GM21737 (cell line): ENCODE measurements around the gene TMCC1.
"Not testable (repeated sequence)": the region's sequence is repeated elsewhere in the genome, so short reads cannot be mapped to it uniquely, and the experiment has no call there.

Experiments
- ATAC-seq: cut with Tn5 transposase; IDR thresholded peaks from one replicate; pipeline ENCODE4 v1.9.1; 2021; ENCODE audit warnings: mild to moderate bottlenecking, moderate library complexity; ENCODE audit not compliant: unreplicated experiment

Gene TMCC1

GRCh38 chr3:129837065-129837642 lies 56.4 kb downstream of the TMCC1 start:
- ATAC-seq = no peak

- ATAC-seq = no peak
Measured at GRCh38 chr3:129836381-129837064, 57.0 kb downstream of the TMCC1 start.

- no peak for ATAC-seq
Measured at GRCh38 chr3:129835198-129835597, 58.3 kb downstream of the TMCC1 start.

- ATAC-seq = no peak
Measured at GRCh38 chr3:129834580-129834979, 58.9 kb downstream of the TMCC1 start.

- ATAC-seq = not testable (repeated sequence)
Measured at GRCh38 chr3:129831942-129832341, 61.6 kb downstream of the TMCC1 start.

GRCh38 chr3:129831503-129831902 lies 62.0 kb downstream of the TMCC1 start:
- ATAC-seq = no peak

- ATAC-seq = no peak
Measured at GRCh38 chr3:129829640-129830039, 63.9 kb downstream of the TMCC1 start.

- ATAC-seq = peak; percentile 77
Measured at GRCh38 chr3:129827765-129828164, 65.7 kb downstream of the TMCC1 start.

GRCh38 chr3:129824926-129825541 lies 68.5 kb downstream of the TMCC1 start:
- ATAC-seq = no peak

GRCh38 chr3:129822679-129823078 lies 70.8 kb downstream of the TMCC1 start:
- no peak for ATAC-seq

- ATAC-seq = no peak
Measured at GRCh38 chr3:129822241-129822640, 71.3 kb downstream of the TMCC1 start.

GRCh38 chr3:129820587-129820986 lies 72.9 kb downstream of the TMCC1 start:
- ATAC-seq = no peak

- ATAC-seq = no peak
Measured at GRCh38 chr3:129812589-129812988, 80.9 kb downstream of the TMCC1 start.

GRCh38 chr3:129809297-129809696 lies 84.2 kb downstream of the TMCC1 start:
- no peak for ATAC-seq

GRCh38 chr3:129796146-129796545 lies 97.4 kb downstream of the TMCC1 start:
- no peak for ATAC-seq

GRCh38 chr3:129795186-129796010 lies 98.1 kb downstream of the TMCC1 start:
- ATAC-seq = no peak

GRCh38 chr3:129794311-129795185 lies 99.0 kb downstream of the TMCC1 start:
- no peak for ATAC-seq

GRCh38 chr3:129793942-129794310 lies 99.6 kb downstream of the TMCC1 start:
- ATAC-seq = no peak

- ATAC-seq = no peak
Measured at GRCh38 chr3:129793319-129793718, 100.2 kb downstream of the TMCC1 start.

- no peak for ATAC-seq
Measured at GRCh38 chr3:129783470-129783869, 110.0 kb downstream of the TMCC1 start.

GRCh38 chr3:129778871-129779270 lies 114.6 kb downstream of the TMCC1 start:
- ATAC-seq = no peak
